K562 (cell line): ENCODE measurements around the gene CCDC187. TPM values are rescaled to one million over a fixed set of nuclear protein-coding genes. Genes with fewer than 3 reads are reported as not detected.

Experiments
- CEBPB ChIP-seq: fragments of 450-650 bp; IDR thresholded peaks from 2 replicates; pipeline ENCODE4 v1.6.1; 2016; ENCODE audit warnings: missing genetic modification characterization, missing compliant biosample characterization
- E2F6 ChIP-seq, 2 experiments: IDR thresholded peaks; 2 replicates each; pipeline ENCODE4 v1.6.1; 2011; ENCODE audit warnings: borderline replicate concordance in 1 of 2, control low read depth in 1 of 2, low read depth in 1 of 2, low read length in 1 of 2, mild to moderate bottlenecking in 1 of 2, mixed read lengths in 1 of 2, moderate library complexity in 1 of 2; ENCODE audit not compliant: insufficient read depth in 1 of 2, insufficient read length in 1 of 2, poor library complexity in 1 of 2, severe bottlenecking in 1 of 2; ENCODE audit errors: extremely low read depth in 1 of 2
- GABPA ChIP-seq: fragments of 200-800 bp; sonication (Bioruptor generic); conservative IDR thresholded peaks from 2 replicates; pipeline ENCODE4 v1.6.1; 2016; ENCODE audit warnings: low read depth, missing genetic modification characterization, missing compliant biosample characterization
- GTF2E2 ChIP-seq: fragments of 200-800 bp; sonication (Bioruptor generic); IDR thresholded peaks from 2 replicates; pipeline ENCODE4 v1.6.1; 2016; ENCODE audit warnings: missing genetic modification characterization, missing compliant biosample characterization
- MAFG ChIP-seq: fragments of 450-650 bp; conservative IDR thresholded peaks from 2 replicates; pipeline ENCODE4 v1.6.1; 2016; ENCODE audit warnings: missing genetic modification characterization, missing compliant biosample characterization
- MCM3 ChIP-seq: fragments of 450-650 bp; IDR thresholded peaks from 2 replicates; pipeline ENCODE4 v1.6.1; 2016
- NCOA6 ChIP-seq: fragments of 450-650 bp; IDR thresholded peaks from 2 replicates; pipeline ENCODE4 v1.6.1; 2017; ENCODE audit warnings: mild to moderate bottlenecking
- NFE2L1 ChIP-seq: fragments of 450-650 bp; IDR thresholded peaks from 2 replicates; pipeline ENCODE4 v1.6.1; 2016; ENCODE audit warnings: missing genetic modification characterization, low read depth, mild to moderate bottlenecking, missing compliant biosample characterization, moderate library complexity, borderline replicate concordance
- NFRKB ChIP-seq: fragments of 450-650 bp; IDR thresholded peaks from 2 replicates; pipeline ENCODE4 v1.6.1; 2016; ENCODE audit warnings: low read depth
- NR2C2 ChIP-seq, 2 experiments: fragments of 200-800 bp in 1 of 2; sonication (Bioruptor generic) in 1 of 2; sonication (generic) in 1 of 2; formaldehyde crosslinking in 1 of 2; IDR thresholded peaks; 2 replicates each; pipeline versions ENCODE4 v1.6.1 to v1.8.0; 2016 to 2022; ENCODE audit warnings: mild to moderate bottlenecking in 1 of 2, missing compliant biosample characterization in 1 of 2, missing genetic modification characterization in 1 of 2, missing genetic modification reagents in 1 of 2
- PRMT5 ChIP-seq: sonication (generic); formaldehyde crosslinking; IDR thresholded peaks from 2 replicates; pipeline ENCODE4 v1.5.0; 2020; ENCODE audit warnings: missing genetic modification reagents
- RNF2 ChIP-seq: sonication (generic); IDR thresholded peaks from 2 replicates; pipeline ENCODE4 v1.6.1; 2016
- TAL1 ChIP-seq: fragments of 450-650 bp; IDR thresholded peaks from 2 replicates; pipeline ENCODE4 v1.6.1; 2016; ENCODE audit warnings: mild to moderate bottlenecking
- ZBTB1 ChIP-seq: sonication (generic); formaldehyde crosslinking; IDR thresholded peaks from 2 replicates; pipeline ENCODE4 v1.8.1; 2023; ENCODE audit warnings: missing genetic modification reagents, low read depth, mild to moderate bottlenecking, borderline replicate concordance
- ZBTB17 ChIP-seq: fragments of 450-650 bp; formaldehyde crosslinking; IDR thresholded peaks from 2 replicates; pipeline ENCODE4 v1.4.0; 2020; ENCODE audit warnings: mild to moderate bottlenecking
- ZC3H11A ChIP-seq: IDR thresholded peaks from 2 replicates; pipeline ENCODE4 v1.6.1; 2012; ENCODE audit warnings: low read depth, low read length, improper control_type of control experiment
- ZNF12 ChIP-seq: sonication (generic); formaldehyde crosslinking; IDR thresholded peaks from 2 replicates; pipeline ENCODE4 v1.4.0; 2020; ENCODE audit warnings: mild to moderate bottlenecking, missing genetic modification reagents
- ZNF174 ChIP-seq: fragments of 250-450 bp; sonication (Bioruptor Pico); IDR thresholded peaks from 2 replicates; pipeline ENCODE4 v1.4.0; 2020; ENCODE audit warnings: mild to moderate bottlenecking
- ZNF282 ChIP-seq: sonication (generic); formaldehyde crosslinking; IDR thresholded peaks from 2 replicates; pipeline ENCODE4 v1.8.1; 2023; ENCODE audit warnings: missing genetic modification reagents
- ZNF507 ChIP-seq: conservative IDR thresholded peaks from 2 replicates; pipeline ENCODE4 v1.6.1; 2017; ENCODE audit warnings: missing genetic modification characterization, missing compliant biosample characterization
- polyA plus RNA-seq, 8 experiments: library from polyadenylated mRNA; depleted of rRNA in 4 of 8; stranded (reverse) in 5 of 8; unstranded in 3 of 8; fragments of >200 nt; fragmentation: Nextera tagmentation in 2 of 8; fragmentation: Illumina TruSeq in 1 of 8; extraction: Ambion mirVana in 2 of 8; extraction: Trizol in 1 of 8; gene quantifications; 2 replicates each; pipeline versions ENCODE4 v1.2.1 to v1.2.3, GENCODE V29; 2011 to 2014; ENCODE audit warnings: inconsistent platforms in 1 of 8, missing spikeins in 1 of 8
- total RNA-seq, 7 experiments: library from RNA; depleted of rRNA in 6 of 7; stranded (reverse); fragments of >200 nt in 6 of 7; fragmentation: Illumina TruSeq in 2 of 7; extraction: Trizol in 2 of 7; gene quantifications; 2 replicates each; pipeline versions ENCODE4 v1.2.1 to v1.2.3, GENCODE V29; 2011 to 2021; ENCODE audit warnings: low replicate concordance in 1 of 7
- TF ChIP-seq, protein P1 (sequence below): fragments of 450-650 bp; conservative IDR thresholded peaks from 2 replicates; pipeline ENCODE4 v1.6.1; 2016; ENCODE audit warnings: missing genetic modification characterization, low read depth, mild to moderate bottlenecking, control low read depth, missing compliant biosample characterization
- TF ChIP-seq, protein P2 (sequence below): fragments of 200-800 bp; sonication (Bioruptor generic); IDR thresholded peaks from 2 replicates; pipeline ENCODE4 v1.6.1; 2017; ENCODE audit warnings: missing genetic modification characterization, missing compliant biosample characterization

The CCDC187 gene
- total and polyA plus RNA-seq, 9 of the 15 experiments (the other 6 are each of a cell fraction or from before 2014, with no cell fraction given), result not detected

- no peak for TF ChIP-seq NCOA6
- TF ChIP-seq ZNF507 (tag), result no peak
- TF ChIP-seq RNF2, result no peak
- TF ChIP-seq NFE2L1 (tag), result no peak
- TF ChIP-seq ZNF12 (CRISPR knock-in tag), result no peak
- TF ChIP-seq ZBTB1 (CRISPR knock-in tag), result 0 out of 2 replicates have a peak, but pooled peaks have one; percentile 41
- TF ChIP-seq ZNF282 (CRISPR knock-in tag), result 0 out of 2 replicates have a peak, but pooled peaks have one; percentile 28
- TF ChIP-seq ZBTB17 (CRISPR knock-in tag), result no peak
- TF ChIP-seq, protein P1, sequence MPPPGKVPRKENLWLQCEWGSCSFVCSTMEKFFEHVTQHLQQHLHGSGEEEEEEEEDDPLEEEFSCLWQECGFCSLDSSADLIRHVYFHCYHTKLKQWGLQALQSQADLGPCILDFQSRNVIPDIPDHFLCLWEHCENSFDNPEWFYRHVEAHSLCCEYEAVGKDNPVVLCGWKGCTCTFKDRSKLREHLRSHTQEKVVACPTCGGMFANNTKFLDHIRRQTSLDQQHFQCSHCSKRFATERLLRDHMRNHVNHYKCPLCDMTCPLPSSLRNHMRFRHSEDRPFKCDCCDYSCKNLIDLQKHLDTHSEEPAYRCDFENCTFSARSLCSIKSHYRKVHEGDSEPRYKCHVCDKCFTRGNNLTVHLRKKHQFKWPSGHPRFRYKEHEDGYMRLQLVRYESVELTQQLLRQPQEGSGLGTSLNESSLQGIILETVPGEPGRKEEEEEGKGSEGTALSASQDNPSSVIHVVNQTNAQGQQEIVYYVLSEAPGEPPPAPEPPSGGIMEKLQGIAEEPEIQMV (tag), result no peak
- no peak for TF ChIP-seq TAL1
- TF ChIP-seq GTF2E2 (tag), result no peak
- TF ChIP-seq ZC3H11A, result no peak
- peak; percentile 57; the same call in 1 of the 2 replicates for TF ChIP-seq NR2C2 (CRISPR knock-in tag; IDR thresholded peaks at IDR 0.05)
- TF ChIP-seq NR2C2 (tag; IDR thresholded peaks at IDR 0.05), result no peak
- TF ChIP-seq NFRKB, result no peak
- no peak for TF ChIP-seq ZNF174 (CRISPR knock-in tag)
- TF ChIP-seq E2F6 (IDR thresholded peaks at IDR 0.05; ENCODE audit: borderline replicate concordance in 1 of 2, extremely low read depth in 1 of 2, insufficient read depth in 1 of 2, insufficient read length in 1 of 2, low read depth in 1 of 2, low read length in 1 of 2, poor library complexity in 1 of 2, severe bottlenecking in 1 of 2), result peak in 1 of 2 experiments; percentile 20
- no peak for TF ChIP-seq GABPA
- TF ChIP-seq, protein P2, sequence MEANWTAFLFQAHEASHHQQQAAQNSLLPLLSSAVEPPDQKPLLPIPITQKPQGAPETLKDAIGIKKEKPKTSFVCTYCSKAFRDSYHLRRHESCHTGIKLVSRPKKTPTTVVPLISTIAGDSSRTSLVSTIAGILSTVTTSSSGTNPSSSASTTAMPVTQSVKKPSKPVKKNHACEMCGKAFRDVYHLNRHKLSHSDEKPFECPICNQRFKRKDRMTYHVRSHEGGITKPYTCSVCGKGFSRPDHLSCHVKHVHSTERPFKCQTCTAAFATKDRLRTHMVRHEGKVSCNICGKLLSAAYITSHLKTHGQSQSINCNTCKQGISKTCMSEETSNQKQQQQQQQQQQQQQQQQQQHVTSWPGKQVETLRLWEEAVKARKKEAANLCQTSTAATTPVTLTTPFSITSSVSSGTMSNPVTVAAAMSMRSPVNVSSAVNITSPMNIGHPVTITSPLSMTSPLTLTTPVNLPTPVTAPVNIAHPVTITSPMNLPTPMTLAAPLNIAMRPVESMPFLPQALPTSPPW (CRISPR knock-in tag), result peak; percentile 60
- TF ChIP-seq MCM3, result no peak
- no peak for TF ChIP-seq MAFG
- TF ChIP-seq PRMT5, result peak; percentile 70; the same call in 1 of the 2 replicates
- TF ChIP-seq CEBPB (tag), result no peak
Observed at GRCh38 chr9:136201609-136202453, 102.1 kb downstream of the CCDC187 start (continued).
